ENCODE results near the gene ZFPM1. TPM values are rescaled to one million over a fixed set of nuclear protein-coding genes. Genes with fewer than 3 reads are reported as not detected.

Gene ZFPM1
- total RNA-seq, 2 donors from 2014 or later, result 18.1 to 21.5 TPM

DNA sequence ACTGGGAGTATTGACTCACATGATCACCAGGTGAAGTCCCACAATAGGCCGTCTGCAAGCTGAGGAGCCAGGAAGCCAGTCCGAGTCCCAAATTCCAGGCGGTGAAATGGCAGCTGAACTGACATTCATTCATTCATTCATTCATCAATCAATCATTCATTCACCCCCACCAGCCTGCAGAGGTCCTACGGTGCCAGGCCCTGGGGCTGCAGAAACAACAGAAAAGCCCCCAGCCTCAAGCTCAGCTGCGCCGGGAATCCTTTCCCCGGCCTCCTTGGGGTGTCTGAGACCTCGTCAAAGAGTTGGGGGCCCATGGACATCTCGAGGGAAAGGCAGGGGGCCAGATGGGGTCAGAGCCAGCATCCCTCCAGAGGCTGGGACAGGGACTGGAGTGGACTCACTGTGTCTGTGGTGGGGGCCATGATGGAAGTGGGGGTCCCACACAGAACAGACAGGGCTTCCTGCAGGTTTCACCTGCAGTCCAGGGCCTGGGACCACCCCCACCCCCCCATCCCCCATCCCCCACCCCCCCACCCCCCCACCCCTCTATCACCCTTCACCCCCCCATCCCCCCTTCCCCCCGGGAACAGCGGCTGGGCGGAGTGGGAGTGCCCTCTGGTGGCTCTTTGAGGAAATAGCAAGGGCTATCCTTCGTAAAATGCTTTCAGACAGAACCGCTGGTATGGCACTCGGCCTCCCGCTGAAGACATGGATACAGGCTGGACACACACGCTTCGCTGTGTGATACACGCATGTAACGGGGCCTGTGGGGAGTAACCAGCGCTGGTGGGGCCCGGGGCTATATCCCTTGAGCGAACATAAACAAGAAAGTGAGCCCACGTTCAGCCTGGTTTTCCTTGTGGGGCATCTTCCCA lies 108.6 kb downstream of the ZFPM1 start:
- peak; percentile 74 for DNase-seq
- no peaks in the 10 kb centered on the region for H3K36me3 Mint-ChIP-seq (ENCODE audit: low read depth)
- Histone ChIP-seq H3K36me3 (ENCODE audit: control insufficient read depth, insufficient read depth, low read length) (no peaks in the 10 kb centered on the region), H3K4me1 (ENCODE audit: control insufficient read depth, insufficient read depth, low read length) (no peaks in the 10 kb centered on the region), H3K27me3 (ENCODE audit: control insufficient read depth, insufficient read depth, low read length, poor library complexity, severe bottlenecking) (peaks cover 6% of the 10 kb centered on the region), H3K9ac (ENCODE audit: extremely low read depth, low read length, poor library complexity, severe bottlenecking) (no peak overlapping the region), H3K4me3 (ENCODE audit: low read length) (no peak overlapping the region), H3K27ac (ENCODE audit: low read depth, low read length) (no peak overlapping the region), H3K9me3 (ENCODE audit: control insufficient read depth, low read length) (no peaks in the 10 kb centered on the region)
- H3K4me3 Mint-ChIP-seq, result no peak overlapping the region
- no peaks in the 10 kb centered on the region for H3K4me1 Mint-ChIP-seq
- TF ChIP-seq, protein P1, sequence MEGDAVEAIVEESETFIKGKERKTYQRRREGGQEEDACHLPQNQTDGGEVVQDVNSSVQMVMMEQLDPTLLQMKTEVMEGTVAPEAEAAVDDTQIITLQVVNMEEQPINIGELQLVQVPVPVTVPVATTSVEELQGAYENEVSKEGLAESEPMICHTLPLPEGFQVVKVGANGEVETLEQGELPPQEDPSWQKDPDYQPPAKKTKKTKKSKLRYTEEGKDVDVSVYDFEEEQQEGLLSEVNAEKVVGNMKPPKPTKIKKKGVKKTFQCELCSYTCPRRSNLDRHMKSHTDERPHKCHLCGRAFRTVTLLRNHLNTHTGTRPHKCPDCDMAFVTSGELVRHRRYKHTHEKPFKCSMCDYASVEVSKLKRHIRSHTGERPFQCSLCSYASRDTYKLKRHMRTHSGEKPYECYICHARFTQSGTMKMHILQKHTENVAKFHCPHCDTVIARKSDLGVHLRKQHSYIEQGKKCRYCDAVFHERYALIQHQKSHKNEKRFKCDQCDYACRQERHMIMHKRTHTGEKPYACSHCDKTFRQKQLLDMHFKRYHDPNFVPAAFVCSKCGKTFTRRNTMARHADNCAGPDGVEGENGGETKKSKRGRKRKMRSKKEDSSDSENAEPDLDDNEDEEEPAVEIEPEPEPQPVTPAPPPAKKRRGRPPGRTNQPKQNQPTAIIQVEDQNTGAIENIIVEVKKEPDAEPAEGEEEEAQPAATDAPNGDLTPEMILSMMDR (conservative IDR thresholded peaks at IDR 0.05), result peak; percentile 74
- no peak overlapping the region for H3K27ac Mint-ChIP-seq
- no peaks in the 10 kb centered on the region for H3K9me3 Mint-ChIP-seq
- 19 to 36% methylated on average over 14 to 23 of the region's 24 CpGs for WGBS, 2 experiments (ENCODE audit: insufficient coverage in 1 of 2, insufficient read length in 1 of 2)
- H3K27me3 Mint-ChIP-seq (ENCODE audit: insufficient read depth), result peaks cover 24% of the 10 kb centered on the region

DNA sequence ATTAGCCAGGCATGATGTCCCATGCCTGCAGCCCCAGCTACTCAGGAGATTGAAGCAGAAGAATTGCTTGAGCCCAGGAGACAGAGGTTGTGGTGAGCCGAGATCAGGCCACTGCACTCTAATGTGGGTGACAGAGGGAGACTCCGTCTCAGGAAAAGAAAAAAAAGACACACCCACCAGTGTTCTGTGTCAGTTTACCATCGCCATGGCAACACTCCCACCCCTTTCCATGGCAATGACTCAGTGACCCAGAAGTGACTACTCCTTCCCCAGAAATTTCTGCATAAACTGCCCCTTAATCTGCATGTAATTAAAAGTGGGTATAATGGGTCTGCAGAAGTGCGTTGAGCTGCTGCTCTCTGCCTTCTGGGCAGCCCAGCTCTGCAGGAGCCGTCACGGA lies 113.1 kb downstream of the ZFPM1 start:
- H3K9ac ChIP-seq (ENCODE audit: extremely low read depth, low read length, poor library complexity, severe bottlenecking), result no peak overlapping the region
- peaks cover 1% of the 10 kb centered on the region for H3K4me1 Mint-ChIP-seq
- no peak overlapping the region for H3K27ac Mint-ChIP-seq
- H3K36me3 Mint-ChIP-seq (ENCODE audit: low read depth), result no peaks in the 10 kb centered on the region
- H3K4me3 ChIP-seq (ENCODE audit: low read length), result no peak overlapping the region
- peaks cover 1% of the 10 kb centered on the region for H3K9me3 Mint-ChIP-seq
- H3K27me3 ChIP-seq (ENCODE audit: control insufficient read depth, insufficient read depth, low read length, poor library complexity, severe bottlenecking), result no peaks in the 10 kb centered on the region
- TF ChIP-seq, protein P1 (conservative IDR thresholded peaks at IDR 0.05), result no peak
- 90 to 92% methylated on average over 4 to 6 of the region's 6 CpGs for WGBS, 2 experiments (ENCODE audit: insufficient coverage in 1 of 2, insufficient read length in 1 of 2)
- H3K9me3 ChIP-seq (ENCODE audit: control insufficient read depth, low read length), result no peaks in the 10 kb centered on the region
- H3K27me3 Mint-ChIP-seq (ENCODE audit: insufficient read depth), result peaks cover 15% of the 10 kb centered on the region
- H3K4me1 ChIP-seq (ENCODE audit: control insufficient read depth, insufficient read depth, low read length), result no peaks in the 10 kb centered on the region
- DNase-seq, result no peak
- H3K4me3 Mint-ChIP-seq, result no peak overlapping the region
- no peak overlapping the region for H3K27ac ChIP-seq (ENCODE audit: low read depth, low read length)
- H3K36me3 ChIP-seq (ENCODE audit: control insufficient read depth, insufficient read depth, low read length), result no peaks in the 10 kb centered on the region

DNA sequence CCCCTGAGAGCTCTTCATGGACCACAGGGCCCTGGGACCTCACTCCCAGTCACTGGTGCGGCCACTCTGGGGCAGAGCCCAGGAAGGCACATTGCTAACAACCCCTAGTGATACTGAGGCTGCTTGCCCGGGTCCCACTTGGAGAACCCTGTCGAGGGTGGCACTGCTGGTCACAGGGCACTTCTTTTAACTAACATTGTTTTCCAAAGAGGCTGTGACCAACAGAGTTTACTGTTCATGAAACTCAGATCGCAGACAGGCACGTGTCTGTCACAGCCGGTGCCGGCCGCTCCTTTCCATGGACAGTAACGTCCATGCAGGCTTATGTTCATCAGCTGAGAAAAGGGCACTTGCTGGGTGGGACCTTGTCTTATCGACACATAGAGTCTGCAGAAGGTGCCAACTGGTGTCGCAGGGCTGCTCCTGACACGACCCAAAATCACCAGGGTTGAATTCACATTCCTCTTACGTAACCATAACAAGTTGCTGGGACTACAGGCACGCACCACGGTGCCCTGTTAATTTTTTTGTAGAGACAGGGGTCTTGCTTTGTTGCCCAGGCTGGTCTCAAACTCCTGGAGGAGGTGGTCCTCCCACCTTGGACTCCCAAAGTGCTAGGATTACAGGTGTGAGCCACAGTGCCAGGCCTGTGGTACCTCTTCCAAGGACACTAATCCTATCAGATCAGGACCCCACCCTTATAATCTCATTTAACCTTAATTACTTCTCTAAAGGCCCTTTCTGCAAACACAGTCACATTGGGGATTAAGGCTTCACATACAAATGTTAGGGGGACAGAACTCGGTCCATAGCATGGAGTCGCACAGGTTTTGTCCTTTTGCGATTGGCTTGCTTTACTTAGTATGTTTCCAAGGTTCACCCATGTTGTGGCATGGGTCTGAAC lies 115.9 kb downstream of the ZFPM1 start:
- Mint-ChIP-seq H3K27me3 (ENCODE audit: insufficient read depth) (peaks cover 3% of the 10 kb centered on the region), H3K9me3 (peaks cover 1% of the 10 kb centered on the region), H3K4me3 (peak overlapping the region; percentile 85), H3K36me3 (ENCODE audit: low read depth) (peaks cover 14% of the 10 kb centered on the region), H3K4me1 (peaks cover 14% of the 10 kb centered on the region), H3K27ac (no peak overlapping the region)
- H3K27me3 ChIP-seq (ENCODE audit: control insufficient read depth, insufficient read depth, low read length, poor library complexity, severe bottlenecking), result no peaks in the 10 kb centered on the region
- no peak overlapping the region for H3K27ac ChIP-seq (ENCODE audit: low read depth, low read length)
- H3K9me3 ChIP-seq (ENCODE audit: control insufficient read depth, low read length), result no peaks in the 10 kb centered on the region
- peaks cover 2% of the 10 kb centered on the region for H3K4me1 ChIP-seq (ENCODE audit: control insufficient read depth, insufficient read depth, low read length)
- peak overlapping the region; percentile 96 for H3K4me3 ChIP-seq (ENCODE audit: low read length)
- no peak overlapping the region for H3K9ac ChIP-seq (ENCODE audit: extremely low read depth, low read length, poor library complexity, severe bottlenecking)
- TF ChIP-seq, protein P1 (conservative IDR thresholded peaks at IDR 0.05), result no peak
- DNase-seq, result no peak
- H3K36me3 ChIP-seq (ENCODE audit: control insufficient read depth, insufficient read depth, low read length), result peaks cover 21% of the 10 kb centered on the region
- 90 to 92% methylated on average over 18 of the region's 18 CpGs for WGBS, 2 experiments (ENCODE audit: insufficient coverage in 1 of 2, insufficient read length in 1 of 2)
